Ovary (tissue), 3 donors: ENCODE data around the gene TBX4.

Experiments used
- CTCF ChIP-seq, 3 donors: fragments of 450-650 bp in 2 of 3; fragments of 200-600 bp in 1 of 3; IDR thresholded peaks; one replicate each; pipeline versions ENCODE4 v1.5.1 to v1.8.0; 2016 to 2022; ENCODE audit warnings: antibody characterized with exemption in 3 of 3, mild to moderate bottlenecking in 1 of 3
- POLR2A ChIP-seq: fragments of 450-650 bp; IDR thresholded peaks from one replicate; pipeline ENCODE4 v1.6.1; 2017; ENCODE audit warnings: antibody characterized with exemption, mild to moderate bottlenecking, moderate library complexity
- donor health status: DM: no; HTN: no; CAD: no.

- TF ChIP-seq CTCF (IDR thresholded peaks at IDR 0.05) (no peak), POLR2A (no peak)
These were observed 8.8 kb downstream of the TBX4 start for GRCh38 chr17:61460796-61461585.
